GM10266 (cell line): ENCODE results near the gene PPFIA1.
"Not testable (repeated sequence)": the region's sequence is repeated elsewhere in the genome, so short reads cannot be mapped to it uniquely, and the experiment has no call there.

Source experiments
- DNase-seq: peaks from one replicate; pipeline ENCODE4 v3.0.0; 2012; ENCODE audit errors: extremely low spot score
- CTCF ChIP-seq: IDR thresholded peaks from 2 replicates; pipeline ENCODE4 v1.5.1; 2012; ENCODE audit warnings: mild to moderate bottlenecking, low read depth; ENCODE audit not compliant: control insufficient read depth, insufficient read depth; ENCODE audit errors: missing control alignments

The PPFIA1 gene

GRCh38 chr11:70325824-70326223 is 55.3 kb downstream of the PPFIA1 start:
- no peak for TF ChIP-seq CTCF
- DNase-seq = no peak

GRCh38 chr11:70326365-70326811 is 55.9 kb downstream of the PPFIA1 start:
- no peak for TF ChIP-seq CTCF
- DNase-seq = no peak

GRCh38 chr11:70326833-70327232 is 56.3 kb downstream of the PPFIA1 start:
- no peak for DNase-seq
- no peak for TF ChIP-seq CTCF

GRCh38 chr11:70327717-70328116 is 57.2 kb downstream of the PPFIA1 start:
- TF ChIP-seq CTCF = no peak
- DNase-seq = peak; percentile 58

GRCh38 chr11:70328556-70328955 is 58.1 kb downstream of the PPFIA1 start:
- no peak for TF ChIP-seq CTCF
- no peak for DNase-seq

GRCh38 chr11:70331320-70331843 is 60.9 kb downstream of the PPFIA1 start:
- DNase-seq = not testable (repeated sequence)

DNA sequence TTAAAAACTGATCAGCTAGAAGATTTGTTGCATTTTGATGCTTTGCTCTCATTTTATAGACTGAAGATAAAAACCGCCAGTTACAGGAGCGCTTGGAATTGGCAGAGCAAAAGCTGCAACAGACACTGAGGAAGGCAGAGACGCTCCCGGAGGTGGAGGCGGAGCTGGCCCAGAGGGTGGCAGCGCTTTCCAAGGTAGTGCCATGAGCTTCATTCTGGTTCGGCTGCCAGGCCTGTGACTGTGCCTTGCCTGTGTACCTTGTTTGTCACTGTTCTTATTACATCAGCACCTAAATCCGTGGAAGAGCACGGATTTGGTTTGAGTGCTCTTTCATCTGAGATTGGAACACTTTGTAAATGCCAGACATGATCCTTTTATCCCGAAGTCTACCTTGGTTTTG is 61.4 kb downstream of the PPFIA1 start:
- no peak for TF ChIP-seq CTCF
- no peak for DNase-seq

DNA sequence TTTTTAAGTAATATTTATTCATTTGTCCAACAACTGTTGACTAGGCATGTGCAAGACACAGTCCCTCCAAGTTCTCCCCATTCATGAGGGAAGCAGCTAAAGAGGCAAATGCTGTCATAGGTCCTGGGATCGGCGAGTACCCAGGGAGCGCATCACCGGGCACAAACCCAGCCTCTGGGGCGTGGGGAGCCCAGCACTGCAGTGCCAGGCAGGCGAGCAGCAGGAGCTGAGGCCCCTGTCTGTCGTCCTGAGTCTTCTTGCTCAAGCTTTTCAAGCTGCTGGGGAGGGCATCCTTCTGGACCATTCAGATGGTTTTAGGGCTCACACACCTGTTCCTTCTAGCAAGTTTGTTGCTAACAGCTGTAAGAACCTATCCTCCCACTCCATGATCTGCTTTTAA is 62.1 kb downstream of the PPFIA1 start:
- no peak for DNase-seq
- TF ChIP-seq CTCF = no peak
